Neural progenitor cell (in vitro differentiated cells): Measurements from ENCODE around the gene ETV6. TPM values are rescaled to one million over a fixed set of nuclear protein-coding genes. Genes with fewer than 3 reads are reported as not detected.

Source experiments
- DNase-seq: peaks from one replicate; pipeline ENCODE4 v3.0.0-alpha.2; 2016; ENCODE audit warnings: low spot score
- H2AFZ ChIP-seq: fragments of 200-600 bp; sonication (generic); replicated peaks from 2 replicates; pipeline ENCODE4 v1.6.1; 2016; ENCODE audit warnings: antibody characterized with exemption
- H3F3A ChIP-seq: fragments of 200-600 bp; sonication (generic); 2 replicates; pipeline ENCODE4 v1.6.1; 2016; ENCODE audit warnings: antibody characterized with exemption, low read depth
- H3K27ac ChIP-seq: fragments of 200-600 bp; sonication (generic); 2 replicates; pipeline ENCODE4 v1.5.1; 2016; ENCODE audit warnings: mild to moderate bottlenecking
- H3K27me3 ChIP-seq: fragments of 200-600 bp; sonication (generic); 2 replicates; pipeline ENCODE4 v1.6.1; 2016; ENCODE audit warnings: mild to moderate bottlenecking, moderate library complexity
- H3K36me3 ChIP-seq: fragments of 200-600 bp; sonication (generic); 2 replicates; pipeline ENCODE4 v1.5.1; 2016
- H3K4me1 ChIP-seq: fragments of 200-600 bp; sonication (generic); 2 replicates; pipeline ENCODE4 v1.6.1; 2016; ENCODE audit warnings: mixed run types
- H3K4me2 ChIP-seq: fragments of 200-600 bp; sonication (generic); 2 replicates; pipeline ENCODE4 v1.6.1; 2016
- H3K4me3 ChIP-seq: fragments of 200-600 bp; sonication (generic); 2 replicates; pipeline ENCODE4 v1.5.1; 2016
- H3K79me2 ChIP-seq: fragments of 200-600 bp; sonication (generic); 2 replicates; pipeline ENCODE4 v1.6.1; 2016; ENCODE audit warnings: low read depth
- H3K9ac ChIP-seq: fragments of 200-600 bp; sonication (generic); 2 replicates; pipeline ENCODE4 v1.6.1; 2016
- H3K9me3 ChIP-seq: fragments of 200-600 bp; sonication (generic); 2 replicates; pipeline ENCODE4 v1.5.1; 2016; ENCODE audit warnings: low read depth
- H4K20me1 ChIP-seq: fragments of 200-600 bp; sonication (generic); 2 replicates; pipeline ENCODE4 v1.6.1; 2016; ENCODE audit warnings: low read depth
- H3K27ac Mint-ChIP-seq: 3 replicates; pipeline ENCODE4 v1.8.0; 2021; ENCODE audit warnings: mixed read lengths
- H3K27me3 Mint-ChIP-seq: 2 replicates; pipeline ENCODE4 v1.8.0; 2022; ENCODE audit warnings: low read depth, mild to moderate bottlenecking, inconsistent platforms, moderate library complexity, mixed read lengths; ENCODE audit not compliant: insufficient read depth
- H3K36me3 Mint-ChIP-seq: 3 replicates; pipeline ENCODE4 v1.8.0; 2021; ENCODE audit warnings: mixed read lengths
- H3K4me1 Mint-ChIP-seq: 3 replicates; pipeline ENCODE4 v1.8.0; 2021; ENCODE audit warnings: mixed read lengths
- H3K4me3 Mint-ChIP-seq: 3 replicates; pipeline ENCODE4 v1.8.0; 2021; ENCODE audit warnings: mild to moderate bottlenecking, moderate library complexity, mixed read lengths
- H3K9me3 Mint-ChIP-seq: 3 replicates; pipeline ENCODE4 v1.8.0; 2020; ENCODE audit warnings: mixed read lengths
- CTCF ChIP-seq: fragments of 200-600 bp; sonication (generic); IDR thresholded peaks from 2 replicates; pipeline ENCODE4 v1.5.1; 2017; ENCODE audit warnings: antibody characterized with exemption, mild to moderate bottlenecking
- EZH2 ChIP-seq: fragments of 200-600 bp; sonication (generic); IDR thresholded peaks from 2 replicates; pipeline ENCODE4 v1.6.1; 2017; ENCODE audit warnings: antibody characterized with exemption, mild to moderate bottlenecking, moderate library complexity
- EZH2phosphoT487 ChIP-seq: fragments of 200-600 bp; sonication (generic); IDR thresholded peaks from 2 replicates; pipeline ENCODE4 v1.6.1; 2017; ENCODE audit warnings: antibody characterized with exemption
- total RNA-seq: library from RNA; depleted of rRNA; stranded (reverse); fragments of >200 nt; gene quantifications from 2 replicates; pipeline ENCODE4 v1.2.3, GENCODE V29; 2015; ENCODE audit warnings: low replicate concordance

ETV6 gene
- total RNA-seq, 1 donor from 2014 or later = 6.2 TPM

DNA sequence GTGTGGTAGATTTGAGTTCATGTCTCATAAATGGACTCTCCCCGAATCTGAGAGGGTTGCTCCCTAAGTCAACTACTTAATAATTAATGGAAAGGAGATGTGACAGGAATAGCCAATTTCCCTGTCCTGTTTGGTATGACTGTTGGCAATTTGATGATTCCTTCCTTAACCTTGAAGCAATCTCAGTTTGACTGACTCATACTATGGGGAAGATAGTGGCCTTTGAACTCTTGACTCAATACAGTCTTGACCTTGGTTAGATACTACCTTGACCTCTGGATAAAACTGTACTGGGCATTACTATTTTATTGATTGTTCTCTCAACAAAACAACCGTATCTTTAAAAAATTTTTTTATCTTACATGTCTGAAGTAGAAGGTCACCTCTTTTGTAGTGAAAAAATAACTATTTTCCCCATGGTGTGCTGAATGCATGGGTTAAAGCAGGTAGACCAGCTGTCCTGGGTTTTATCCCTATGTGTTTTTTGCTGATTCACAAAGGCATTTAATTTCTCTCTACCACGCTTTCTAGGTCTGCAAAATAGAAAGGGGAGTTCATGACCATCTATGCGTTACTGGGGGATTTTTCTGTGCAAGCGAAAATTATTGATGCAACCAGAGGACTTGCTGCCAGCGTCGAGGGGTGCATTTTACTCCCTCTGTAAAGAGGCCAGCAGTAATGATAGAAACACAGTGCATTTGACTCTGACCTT lies 80.1 kb downstream of the ETV6 start:
- Mint-ChIP-seq H3K4me1 (peaks cover 23% of the 10 kb centered on the region), H3K36me3 (peaks cover 7% of the 10 kb centered on the region), H3K4me3 (no peak overlapping the region), H3K9me3 (peaks cover 2% of the 10 kb centered on the region), H3K27ac (no peak overlapping the region), H3K27me3 (no peaks in the 10 kb centered on the region)
- H3K4me2 ChIP-seq = no peak overlapping the region
- no peaks in the 10 kb centered on the region for H3K36me3 ChIP-seq
- H3K4me3 ChIP-seq = no peak overlapping the region
- H3K27ac ChIP-seq = no peak overlapping the region
- H4K20me1 ChIP-seq = no peaks in the 10 kb centered on the region
- TF ChIP-seq CTCF (no peak), EZH2phosphoT487 (no peak), EZH2 (no peak)
- H3K4me1 ChIP-seq = peaks cover 2% of the 10 kb centered on the region
- no peak for DNase-seq
- H3K27me3 ChIP-seq = no peaks in the 10 kb centered on the region
- H3F3A ChIP-seq = no peaks in the 10 kb centered on the region
- no peaks in the 10 kb centered on the region for H3K79me2 ChIP-seq
- H2AFZ ChIP-seq = no peak overlapping the region
- H3K9ac ChIP-seq = no peak overlapping the region
- H3K9me3 ChIP-seq = no peaks in the 10 kb centered on the region

- H2AFZ ChIP-seq = no peak overlapping the region
- H3K27me3 Mint-ChIP-seq = no peaks in the 10 kb centered on the region
- no peak overlapping the region for H3K27ac ChIP-seq
- H3K27ac Mint-ChIP-seq = peak overlapping the region; percentile 75
- H3K4me1 Mint-ChIP-seq = peaks cover 16% of the 10 kb centered on the region
- H3K79me2 ChIP-seq = no peaks in the 10 kb centered on the region
- H3K4me1 ChIP-seq = no peaks in the 10 kb centered on the region
- no peak for DNase-seq
- H3K9me3 ChIP-seq = no peaks in the 10 kb centered on the region
- TF ChIP-seq EZH2 (no peak), CTCF (no peak), EZH2phosphoT487 (no peak)
- no peak overlapping the region for H3K9ac ChIP-seq
- no peak overlapping the region for H3K4me2 ChIP-seq
- no peaks in the 10 kb centered on the region for H4K20me1 ChIP-seq
- peaks cover 9% of the 10 kb centered on the region for H3K36me3 Mint-ChIP-seq
- H3K9me3 Mint-ChIP-seq = peaks cover 2% of the 10 kb centered on the region
- H3K4me3 ChIP-seq = no peak overlapping the region
- no peak overlapping the region for H3K4me3 Mint-ChIP-seq
- H3K36me3 ChIP-seq = no peaks in the 10 kb centered on the region
- no peaks in the 10 kb centered on the region for H3K27me3 ChIP-seq
- no peaks in the 10 kb centered on the region for H3F3A ChIP-seq
Observed at GRCh38 chr12:11730299-11731041, 81.0 kb downstream of the ETV6 start.

- Mint-ChIP-seq H3K4me1 (peaks cover 11% of the 10 kb centered on the region), H3K27me3 (no peaks in the 10 kb centered on the region), H3K27ac (peak overlapping the region; percentile 75), H3K36me3 (peaks cover 5% of the 10 kb centered on the region), H3K4me3 (no peak overlapping the region), H3K9me3 (peaks cover under 1% of the 10 kb centered on the region)
- Histone ChIP-seq H4K20me1 (no peaks in the 10 kb centered on the region), H3K4me1 (no peaks in the 10 kb centered on the region), H3K4me3 (no peak overlapping the region), H3K36me3 (no peaks in the 10 kb centered on the region), H3K9ac (no peak overlapping the region), H3K4me2 (no peak overlapping the region), H3K27me3 (no peaks in the 10 kb centered on the region), H3K79me2 (no peaks in the 10 kb centered on the region), H3F3A (no peaks in the 10 kb centered on the region), H3K9me3 (no peaks in the 10 kb centered on the region), H3K27ac (no peak overlapping the region), H2AFZ (no peak overlapping the region)
- no peak for DNase-seq
- TF ChIP-seq CTCF = no peak
- no peak for TF ChIP-seq EZH2phosphoT487
- no peak for TF ChIP-seq EZH2
Observed at GRCh38 chr12:11731042-11731357, 81.5 kb downstream of the ETV6 start.
